ENCODE measurements around the gene HEPN1.

Gene HEPN1

DNA sequence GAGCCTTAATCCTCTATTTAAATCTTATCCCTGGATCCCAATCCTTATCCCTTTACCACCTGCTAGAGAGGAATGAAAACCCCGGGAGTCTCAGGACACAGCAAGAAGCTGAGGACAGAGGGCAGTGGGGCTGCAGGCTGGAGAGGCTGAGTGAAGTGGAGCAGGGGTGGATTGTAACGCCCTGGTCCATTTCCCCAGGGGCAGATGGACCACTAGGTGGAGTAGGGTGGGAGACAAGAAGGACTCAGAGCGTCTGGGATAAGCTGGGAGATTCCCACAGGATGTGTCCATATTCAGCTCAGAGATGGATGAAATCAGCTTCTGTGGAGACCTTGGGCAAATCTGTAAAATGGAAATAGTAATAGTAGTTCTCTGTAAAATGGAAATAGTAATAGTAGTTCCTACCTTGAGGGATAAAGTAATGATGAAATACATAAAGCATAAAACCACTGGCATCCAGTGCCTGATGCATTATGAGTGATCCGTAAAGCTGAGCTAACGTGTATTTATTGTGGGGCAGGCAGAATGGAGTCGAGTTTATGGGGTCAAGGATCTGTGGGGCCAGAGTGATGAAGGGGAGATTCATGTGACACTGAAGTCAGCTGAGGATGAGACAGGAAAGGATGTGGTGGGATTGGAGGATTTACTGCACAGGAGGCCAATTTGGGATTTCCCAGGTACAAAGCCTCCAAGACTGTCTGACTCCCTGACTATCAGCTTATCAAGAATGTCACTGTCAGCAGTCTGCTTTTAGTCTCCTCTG lies 19.5 kb upstream of the HEPN1 start:
- no peak for FAIRE-seq
- DNase-seq (ENCODE audit: low spot score) = no peak

DNA sequence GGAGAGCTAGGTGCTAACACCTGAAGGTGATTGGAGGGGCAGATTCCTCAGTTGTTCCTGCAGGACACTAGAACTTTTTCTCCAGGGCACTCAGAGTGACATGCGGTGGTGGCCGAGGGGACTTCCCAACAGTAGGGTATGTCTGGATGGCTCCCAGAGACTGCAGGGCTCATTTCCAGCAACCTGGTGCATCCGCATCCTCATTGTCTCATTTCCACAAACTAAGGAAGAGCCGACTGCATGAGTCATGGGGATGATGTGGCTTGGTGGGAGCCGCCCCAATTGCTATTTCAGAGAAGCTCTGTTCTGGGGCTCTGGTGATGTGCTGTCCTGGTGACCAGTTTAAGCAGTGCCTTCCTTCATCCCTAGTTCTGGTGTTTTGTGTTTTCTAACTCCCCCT lies 18.6 kb upstream of the HEPN1 start:
- DNase-seq (ENCODE audit: low spot score) = peak; percentile 78
- FAIRE-seq = no peak

DNA sequence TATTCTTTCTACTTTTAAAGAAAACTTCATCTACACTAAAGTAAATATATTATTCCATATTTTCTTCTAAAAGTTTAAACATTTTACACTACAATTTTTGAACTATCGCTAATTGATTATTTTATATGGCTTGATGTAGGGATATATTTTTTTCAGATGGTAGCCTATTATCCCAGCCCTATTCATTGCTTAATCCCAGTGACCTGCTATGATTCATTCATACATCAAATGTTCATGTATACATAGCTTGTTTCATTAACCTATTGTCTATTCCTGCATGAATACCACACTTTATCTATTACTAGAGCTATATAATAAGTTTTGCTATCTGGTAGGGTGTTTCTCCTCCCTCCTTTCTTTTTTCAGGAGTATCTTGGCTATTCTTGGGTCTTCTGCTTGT lies 16.4 kb upstream of the HEPN1 start:
- FAIRE-seq (no peak), DNase-seq (ENCODE audit: low spot score) (no peak)

DNA sequence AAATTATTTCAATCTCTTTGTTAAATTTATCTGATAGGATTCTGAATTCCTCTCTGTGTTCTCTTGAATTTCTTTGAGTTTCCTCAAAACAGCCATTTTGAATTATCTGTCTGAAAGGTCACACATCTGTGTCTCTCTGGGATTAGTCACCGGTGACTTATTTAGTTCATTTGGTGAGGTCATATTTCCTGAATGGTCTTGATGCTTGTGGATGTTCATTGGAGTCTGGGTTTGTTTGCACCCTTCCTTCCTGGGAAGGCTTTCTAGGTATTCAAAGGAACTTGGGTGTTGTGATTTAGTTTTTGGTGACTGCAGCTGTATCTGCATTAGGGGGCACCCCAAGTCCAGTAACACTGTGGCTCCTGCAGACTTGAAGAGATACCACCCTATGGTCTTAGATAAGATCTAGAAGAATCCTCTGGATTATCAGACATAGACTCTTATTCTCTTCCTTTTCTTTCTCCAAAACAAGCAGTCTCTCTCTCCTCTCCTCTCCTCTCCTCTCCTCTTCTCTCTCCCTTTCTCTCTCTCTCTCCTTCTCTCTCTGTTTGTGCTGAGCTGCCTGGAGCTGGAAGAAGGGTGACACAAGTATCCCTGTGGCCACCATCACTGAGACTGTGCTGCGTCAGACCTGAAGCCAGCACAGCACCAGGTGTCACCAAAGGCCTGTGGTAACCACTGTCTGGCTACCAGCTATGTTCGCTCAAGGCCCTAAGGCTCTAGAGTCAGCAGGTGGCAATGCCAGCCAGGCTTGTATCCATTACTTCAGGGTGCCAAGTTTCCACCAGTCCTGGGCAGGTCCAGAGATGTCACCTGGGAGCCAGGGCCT lies 3.3 kb upstream of the HEPN1 start:
- FAIRE-seq (no peak), DNase-seq (ENCODE audit: low spot score) (no peak)

DNA sequence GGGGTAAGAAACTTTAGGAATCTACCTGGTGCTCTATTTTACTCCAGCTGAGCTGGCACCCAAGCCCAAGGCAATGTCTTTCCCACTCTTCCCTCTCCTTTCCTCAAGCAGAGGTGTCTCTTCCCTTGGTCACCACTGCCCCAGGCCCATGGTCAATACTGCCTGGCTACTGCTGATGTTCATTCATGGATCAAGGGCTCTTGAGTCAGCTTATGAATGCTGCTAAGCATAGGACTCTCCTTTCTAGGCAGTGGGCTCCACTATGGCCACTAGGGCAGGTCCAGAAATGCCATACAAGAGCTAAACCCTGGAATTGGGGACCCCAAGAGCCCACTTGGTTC lies 2.7 kb upstream of the HEPN1 start:
- DNase-seq (ENCODE audit: low spot score) = no peak
- no peak for FAIRE-seq

DNA sequence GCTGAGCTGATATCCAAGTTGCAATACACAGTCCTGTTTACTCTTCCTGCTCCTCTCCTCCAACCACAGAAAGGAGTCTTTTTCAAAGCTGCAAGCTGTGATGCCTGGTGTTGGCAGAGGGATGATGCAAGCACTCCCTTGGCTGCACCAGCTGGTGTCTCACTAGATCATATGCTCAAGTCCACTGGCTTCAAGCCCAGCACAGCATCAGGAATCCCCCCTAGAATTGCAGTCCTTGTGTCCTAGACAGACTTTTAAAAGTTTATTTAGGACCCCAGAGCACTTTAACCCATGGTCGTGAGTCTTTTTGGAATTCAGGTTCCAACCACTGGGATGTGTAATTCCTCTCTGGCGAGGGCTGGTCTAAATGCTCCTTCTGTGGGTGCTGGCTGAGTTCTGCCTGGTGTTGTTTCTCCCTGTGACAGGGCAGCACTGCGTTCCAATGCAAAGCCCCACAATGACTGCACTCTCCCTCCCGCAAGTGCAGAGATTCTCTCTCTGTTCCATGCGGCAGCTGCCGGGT lies 1.9 kb upstream of the HEPN1 start:
- no peak for FAIRE-seq
- no peak for DNase-seq (ENCODE audit: low spot score)

DNA sequence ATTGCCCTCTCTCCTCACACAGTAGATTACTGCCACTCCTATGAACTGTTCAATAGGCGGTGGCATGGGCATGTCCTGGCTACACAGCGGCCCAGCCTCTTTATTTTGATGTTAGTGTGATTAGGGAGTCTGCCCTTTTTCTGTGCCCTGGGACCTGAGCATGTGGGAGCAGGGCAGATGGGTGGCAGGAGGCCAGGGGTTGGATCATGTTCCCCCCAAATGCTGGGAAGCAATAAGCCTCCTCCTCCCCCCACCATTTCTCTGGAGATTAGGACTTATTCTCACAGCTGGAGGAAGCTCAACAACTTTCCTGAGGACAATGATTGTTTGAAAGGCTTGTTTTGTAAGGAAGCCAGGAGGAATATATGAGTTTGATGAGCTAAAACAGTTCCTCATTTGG lies 848 bp downstream of the HEPN1 start:
- no peak for DNase-seq (ENCODE audit: low spot score)

DNA sequence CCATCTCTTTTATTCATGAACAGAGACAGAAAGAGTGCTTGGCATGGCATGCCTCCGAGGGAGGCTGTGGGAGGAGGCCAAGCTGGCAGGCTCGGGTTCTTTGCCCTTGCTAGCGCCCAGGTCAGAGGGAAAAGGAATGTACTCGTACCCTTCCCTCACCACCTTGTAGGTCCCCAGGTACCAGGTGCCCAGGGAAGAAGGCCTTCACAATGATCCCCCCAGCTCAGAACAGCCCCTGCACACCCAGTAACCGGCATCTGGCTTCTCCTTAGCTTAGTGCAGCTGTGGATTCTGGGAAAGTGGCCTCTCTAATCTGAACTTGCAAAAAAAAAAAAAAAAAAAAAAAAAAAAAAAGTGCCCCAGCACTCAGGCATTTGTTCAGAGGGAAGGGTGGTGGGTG lies 1.3 kb downstream of the HEPN1 start:
- DNase-seq (ENCODE audit: low spot score) (no peak), FAIRE-seq (no peak)

More for the DNA sequence above, 848 bp downstream of the HEPN1 start:
- FAIRE-seq = no peak

DNA sequence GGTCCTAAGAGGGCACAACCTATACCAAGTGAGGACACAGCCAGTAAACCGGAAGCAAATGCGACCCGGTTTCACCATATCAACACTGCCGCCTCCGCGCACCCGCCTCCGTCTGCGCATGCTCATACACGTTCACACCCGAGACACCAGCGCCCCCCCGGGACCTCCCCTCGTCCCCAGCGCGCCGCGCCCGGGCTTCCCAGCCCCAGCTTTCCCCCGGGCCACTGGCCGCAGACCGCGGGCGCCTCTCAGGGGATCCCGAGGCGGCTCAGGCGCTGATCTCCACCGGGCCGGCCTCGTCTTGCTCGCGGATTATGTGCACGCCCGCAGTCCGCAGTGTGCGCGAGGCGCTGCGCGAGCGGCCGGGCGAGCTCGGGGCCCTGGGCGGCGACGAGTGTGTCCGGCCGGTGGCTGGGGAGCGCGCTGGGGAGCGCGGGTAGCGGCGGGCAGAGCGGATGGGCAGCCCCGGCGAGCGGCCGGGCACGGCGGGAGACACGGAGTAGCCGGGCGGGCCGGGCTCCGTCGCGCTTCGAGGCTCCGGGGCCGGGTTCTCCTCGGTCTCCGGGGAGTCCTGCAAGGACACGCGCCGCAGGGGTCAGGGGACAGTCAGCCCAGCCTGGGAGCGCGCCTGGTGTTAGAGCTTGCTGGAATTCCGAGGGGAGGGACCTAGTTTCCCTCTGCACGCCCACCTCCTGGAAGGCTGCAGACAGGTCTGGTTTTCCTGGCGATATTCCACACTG lies 2.0 kb downstream of the HEPN1 start:
- no peak for FAIRE-seq
- DNase-seq (ENCODE audit: low spot score) = peak; percentile 65

DNA sequence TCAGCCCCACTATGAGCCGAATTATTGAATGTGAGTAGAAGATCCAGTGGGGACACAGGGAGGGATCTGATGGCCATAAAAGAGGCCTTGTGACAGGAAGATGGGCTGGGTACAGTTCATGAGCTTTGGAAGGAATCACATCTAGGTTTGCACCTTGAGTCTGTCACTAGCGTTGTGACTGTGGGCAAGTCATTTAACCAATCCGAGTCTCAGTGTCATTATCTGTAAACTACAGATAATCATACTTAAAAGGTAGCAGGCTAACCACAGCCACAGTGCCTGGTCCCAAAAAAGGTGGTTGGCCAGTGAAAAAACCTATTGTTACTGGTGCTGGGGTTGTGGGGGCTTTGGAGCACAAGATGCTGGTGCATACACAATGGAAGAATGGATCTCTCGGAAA lies 3.8 kb downstream of the HEPN1 start:
- no peak for FAIRE-seq

DNA sequence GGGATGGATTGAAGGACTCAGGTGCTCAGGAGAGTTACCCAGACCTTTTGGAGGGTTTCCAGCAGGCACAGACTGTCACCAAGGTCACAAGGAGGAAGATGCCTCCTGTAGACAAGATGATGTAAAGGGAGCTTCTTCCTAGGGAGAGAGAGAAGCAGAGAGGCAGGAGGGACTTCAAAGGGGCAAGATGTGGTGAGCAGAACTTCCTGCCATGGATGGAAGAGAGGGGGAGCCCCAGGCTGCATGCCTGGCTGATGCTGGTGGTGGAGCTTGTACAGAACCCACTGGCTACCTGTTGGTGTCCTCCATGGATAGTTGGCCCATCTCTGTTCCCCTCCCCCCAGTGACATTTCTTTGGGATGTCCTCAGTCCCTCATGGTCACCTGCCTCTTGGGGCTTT lies 4.2 kb downstream of the HEPN1 start:
- FAIRE-seq (no peak), DNase-seq (ENCODE audit: low spot score) (no peak)

More for the DNA sequence above, 3.8 kb downstream of the HEPN1 start:
- DNase-seq (ENCODE audit: low spot score) = no peak

DNA sequence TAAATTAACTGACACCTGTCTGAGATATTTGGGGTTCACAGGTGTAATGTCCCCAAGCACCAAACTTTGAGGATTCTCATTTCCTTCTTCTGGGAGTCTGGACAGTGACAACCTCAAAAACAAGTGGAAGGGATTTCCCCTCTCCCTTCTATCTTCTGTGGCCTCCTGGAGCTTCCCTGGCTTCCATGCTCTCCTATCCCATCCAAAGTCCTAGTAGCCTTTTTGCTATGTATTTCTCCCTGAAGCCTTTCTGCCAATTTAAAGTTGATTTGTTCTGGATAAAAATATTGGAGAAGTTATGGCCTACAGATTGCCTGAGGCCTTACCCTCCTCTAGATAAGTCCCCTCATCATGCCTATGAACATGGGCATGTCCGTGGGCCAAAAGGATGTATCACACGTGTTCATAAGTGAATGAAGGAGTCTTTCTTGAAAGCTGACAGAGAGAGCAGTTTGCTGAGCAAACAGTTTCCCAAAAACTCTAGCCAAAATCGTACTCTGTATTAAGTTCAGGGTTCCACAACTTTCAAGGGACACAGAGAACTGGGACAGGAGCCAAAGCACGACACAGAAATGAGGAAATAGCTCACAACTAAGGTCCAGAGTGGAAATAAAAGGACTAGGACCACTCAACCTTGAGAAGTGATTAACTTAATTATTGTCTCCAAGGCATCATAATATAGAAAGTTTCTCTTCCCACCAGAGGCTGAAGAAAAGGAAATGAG lies 10.1 kb downstream of the HEPN1 start:
- no peak for DNase-seq (ENCODE audit: low spot score)
- FAIRE-seq = no peak

DNA sequence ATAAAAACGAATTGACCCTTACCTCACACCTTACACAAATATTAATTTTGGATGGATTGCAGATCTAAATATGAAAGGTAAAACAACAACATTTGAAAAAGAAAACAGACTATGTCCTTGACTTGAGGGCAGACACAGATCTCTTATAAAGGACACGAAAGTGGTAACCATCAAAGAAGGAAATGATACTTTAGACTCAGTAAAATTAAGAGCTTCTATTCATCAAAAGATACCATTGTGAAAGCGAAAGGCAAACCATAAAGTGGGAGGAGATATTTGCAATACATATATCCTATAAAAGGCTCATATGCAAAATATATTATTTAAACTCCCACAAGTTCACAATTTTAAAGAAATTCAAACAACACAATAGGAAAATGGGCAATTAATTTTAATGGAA lies 11.7 kb downstream of the HEPN1 start:
- FAIRE-seq (no peak), DNase-seq (ENCODE audit: low spot score) (no peak)

DNA sequence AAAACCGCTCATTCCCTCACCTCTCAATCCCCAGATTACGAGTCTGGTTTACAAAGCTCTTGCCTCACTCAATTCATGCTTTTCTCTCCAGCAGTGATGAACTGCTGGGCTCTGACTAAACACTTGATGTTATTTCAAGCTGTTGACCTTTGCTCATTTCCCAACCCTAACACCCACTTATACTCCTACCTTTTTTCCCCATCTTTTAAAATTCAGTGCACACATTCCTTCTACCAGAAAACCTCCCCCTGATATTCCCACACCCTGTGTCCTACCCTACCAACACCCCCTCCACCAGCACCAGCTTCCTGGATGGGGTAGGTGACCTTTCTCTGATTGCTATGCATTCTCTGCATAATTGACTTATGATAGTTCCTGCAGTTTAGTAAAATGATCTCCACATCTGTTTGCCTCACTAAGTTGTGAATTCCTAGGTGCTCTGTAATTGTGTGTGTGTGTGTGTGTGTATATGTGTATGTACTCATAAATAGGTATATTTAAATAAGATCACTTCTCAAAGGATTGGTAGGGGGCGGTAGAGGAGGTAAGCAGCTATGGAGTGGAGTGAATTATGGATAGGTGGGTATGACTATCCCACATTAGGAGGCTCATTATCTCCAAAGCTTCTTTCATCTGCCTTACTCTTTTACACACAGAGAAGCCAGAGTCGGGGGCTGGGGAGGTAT lies 16.0 kb downstream of the HEPN1 start:
- DNase-seq (ENCODE audit: low spot score) = no peak
- FAIRE-seq = no peak

DNA sequence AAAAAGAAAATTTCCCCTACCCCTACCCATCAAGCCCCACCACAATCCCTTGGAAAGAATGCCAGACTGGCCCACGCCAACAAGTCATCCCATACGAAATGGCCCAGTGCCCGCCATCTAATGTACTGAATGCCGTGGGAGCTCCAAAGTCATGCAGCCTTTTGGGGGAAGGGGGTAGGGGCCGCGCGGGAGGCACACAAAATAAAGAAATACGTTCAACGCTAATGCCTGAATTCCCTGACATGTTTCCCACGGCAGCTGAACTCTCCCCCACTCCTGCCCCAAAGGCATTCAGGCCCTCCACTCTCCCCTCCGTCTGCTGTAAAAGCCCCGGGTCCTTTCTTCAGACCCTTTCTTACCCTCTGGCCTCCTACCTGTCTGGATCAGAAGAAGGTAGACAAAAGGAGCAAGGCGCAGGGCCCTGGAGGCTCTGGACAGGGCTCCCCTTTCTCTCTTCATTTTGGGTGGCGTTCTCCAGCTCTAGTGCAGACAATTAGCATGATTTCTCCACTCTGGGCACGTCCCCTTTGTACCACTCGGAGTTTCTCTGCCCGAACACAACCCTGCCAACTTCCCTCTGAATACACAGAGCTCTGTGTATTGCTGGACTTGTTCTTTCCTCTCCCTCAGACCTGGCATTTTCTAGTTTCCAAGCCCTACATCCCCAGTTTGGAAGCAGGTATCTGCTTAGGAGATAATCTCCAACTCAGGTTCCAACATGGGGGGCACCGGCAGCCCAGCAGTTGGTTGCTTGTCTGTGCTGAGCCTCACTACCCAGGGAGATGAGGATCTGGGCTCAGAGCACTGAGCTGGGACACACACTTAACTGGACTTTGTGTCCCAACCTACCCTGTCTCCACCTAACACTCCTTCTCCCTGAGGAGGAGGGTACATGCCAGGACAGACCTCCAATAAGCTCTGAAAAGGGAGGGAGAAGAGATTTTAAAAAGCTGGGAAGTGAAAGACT lies 16.8 kb downstream of the HEPN1 start, which contains the start of gene HEPACAM:
HEPACAM (minus strand) TSS at position 500 of the 967 bp plus-strand sequence; CDS start at position 459, 41 bp downstream.
- FAIRE-seq (no peak), DNase-seq (ENCODE audit: low spot score) (no peak)

DNA sequence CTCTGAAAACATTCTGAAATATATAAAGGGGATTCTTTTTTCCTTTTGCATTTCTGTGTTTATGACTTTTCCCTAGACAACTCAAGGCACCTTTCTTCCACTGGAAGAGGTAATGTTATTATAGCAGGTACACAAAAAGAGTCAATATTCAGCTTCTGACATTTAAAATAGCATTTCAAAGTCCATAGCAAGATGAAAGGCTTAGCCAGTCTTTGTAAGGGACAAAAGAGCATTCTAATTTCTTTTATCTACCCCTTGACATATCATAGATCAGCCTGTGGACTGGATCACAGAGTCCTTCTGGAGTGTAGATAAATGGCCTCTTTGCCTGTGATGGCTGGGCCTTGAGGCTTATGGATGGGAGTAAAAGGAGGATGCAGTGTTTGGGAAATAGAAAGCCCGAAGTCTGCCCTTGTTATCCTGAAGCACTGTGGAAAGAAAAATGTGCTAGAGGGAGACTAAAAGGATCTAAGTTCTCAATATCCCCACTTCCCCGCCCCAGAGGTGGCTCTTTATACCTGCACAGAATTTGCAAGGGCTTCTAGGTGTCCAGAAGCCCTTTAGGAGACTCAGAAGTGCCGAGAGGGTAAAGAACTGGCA lies 18.4 kb downstream of the HEPN1 start:
- FAIRE-seq (no peak), DNase-seq (ENCODE audit: low spot score) (no peak)

DNA sequence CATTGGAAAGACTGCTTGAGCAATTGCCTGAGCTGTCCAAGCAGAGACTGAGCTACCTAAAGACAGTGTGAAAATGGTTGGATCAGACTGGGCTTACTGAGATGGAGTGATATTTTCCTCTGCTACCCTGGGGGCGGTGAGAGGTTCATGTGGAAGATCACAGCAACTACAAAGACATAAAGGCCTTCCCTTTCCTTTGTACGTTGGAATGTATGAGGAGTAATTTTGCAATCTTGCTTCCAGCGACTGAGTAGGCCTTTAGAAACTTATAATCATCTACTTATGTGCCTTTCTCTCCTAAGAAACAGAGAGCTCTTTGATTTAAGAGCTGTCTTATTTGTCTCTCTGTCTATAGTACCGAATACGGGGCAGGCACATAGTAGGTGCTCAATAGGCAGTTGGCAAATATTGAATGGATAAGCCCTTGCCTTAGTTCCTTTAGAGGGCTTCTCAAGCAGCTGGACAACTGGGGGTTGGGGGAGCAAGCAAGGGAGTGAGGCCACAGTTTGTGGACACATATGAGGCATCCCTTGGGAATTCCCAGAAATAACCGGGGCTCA lies 19.2 kb downstream of the HEPN1 start:
- FAIRE-seq (no peak), DNase-seq (ENCODE audit: low spot score) (no peak)

DNA sequence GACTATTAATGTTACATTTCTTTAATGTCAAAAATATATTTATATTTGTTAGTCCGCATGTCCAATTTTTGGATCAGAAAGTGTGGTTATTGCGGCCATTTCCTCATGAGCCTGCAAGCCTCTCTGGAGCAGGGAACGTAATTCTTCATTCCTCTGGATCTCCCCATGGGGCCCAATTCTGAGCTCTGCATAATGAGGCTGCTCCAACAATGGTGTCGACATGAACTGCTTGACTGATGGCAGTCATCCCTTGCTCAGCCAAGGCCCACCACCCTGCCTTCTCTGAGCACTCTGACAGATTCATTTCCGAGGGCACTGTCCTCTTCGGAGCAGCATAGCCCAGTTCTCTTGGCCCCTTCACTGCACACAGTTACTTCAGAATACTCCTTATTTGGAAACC lies 19.9 kb downstream of the HEPN1 start:
- DNase-seq (ENCODE audit: low spot score) (no peak), FAIRE-seq (no peak)

DNA sequence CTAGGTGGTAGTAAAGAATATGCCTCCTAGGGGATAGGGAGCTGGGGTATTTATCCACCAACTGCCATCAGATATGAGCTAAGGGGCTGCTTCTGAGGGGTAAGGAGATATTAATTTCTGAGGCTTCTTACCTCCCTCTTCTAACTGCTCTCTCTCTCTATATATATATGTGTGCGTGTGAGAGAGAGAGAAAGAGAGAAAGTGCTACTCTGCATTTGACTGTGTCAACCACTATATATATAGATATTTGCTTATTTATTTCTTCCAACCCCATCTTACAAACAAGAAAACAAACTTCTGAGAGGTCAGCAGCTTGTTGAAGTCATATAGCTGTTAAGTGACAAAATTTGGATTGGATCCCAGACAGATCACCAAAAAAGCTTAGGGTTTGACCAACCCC lies 22.7 kb downstream of the HEPN1 start:
- FAIRE-seq (no peak), DNase-seq (ENCODE audit: low spot score) (no peak)
